ENCODE data around the gene RAB11FIP3.

The RAB11FIP3 gene

DNA sequence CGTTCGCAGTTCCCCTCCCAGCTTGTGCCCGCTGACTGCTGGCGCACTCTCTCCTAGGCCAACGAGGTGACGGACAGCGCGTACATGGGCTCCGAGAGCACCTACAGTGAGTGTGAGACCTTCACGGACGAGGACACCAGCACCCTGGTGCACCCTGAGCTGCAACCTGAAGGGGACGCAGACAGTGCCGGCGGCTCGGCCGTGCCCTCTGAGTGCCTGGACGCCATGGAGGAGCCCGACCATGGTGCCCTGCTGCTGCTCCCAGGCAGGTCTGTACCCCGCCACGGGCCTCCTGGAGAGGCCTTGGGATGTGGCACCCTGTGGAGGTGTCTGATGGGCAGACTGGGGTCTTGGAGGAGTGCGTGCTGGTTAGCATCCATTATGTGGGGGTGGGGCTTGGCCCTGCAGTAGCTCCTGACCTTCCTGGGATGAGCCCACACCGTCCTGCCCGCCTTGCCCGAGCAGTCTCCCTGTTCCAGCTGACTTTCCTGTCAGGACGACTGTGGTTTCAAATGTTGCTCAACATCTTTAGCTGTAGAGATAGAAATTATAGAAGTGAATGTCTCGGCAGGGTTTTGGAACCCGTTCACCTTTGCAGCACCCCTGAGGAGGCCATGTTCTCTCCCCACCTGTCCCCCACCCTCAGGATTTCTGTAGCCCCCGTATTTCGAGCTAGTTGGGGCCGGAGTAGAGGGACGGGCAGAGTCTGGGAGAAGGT is 57.2 kb downstream of the RAB11FIP3 start:
- Histone ChIP-seq H3K9ac (ENCODE audit: low read length) (no peak overlapping the region), H2AK5ac (ENCODE audit: low read length, severe bottlenecking) (no peak overlapping the region), H3K14ac (ENCODE audit: low read length in 2 of 2) (peak overlapping the region in 1 of 2 experiments; percentile 36), H2BK15ac (ENCODE audit: low read depth, poor library complexity, severe bottlenecking) (no peak overlapping the region), H3K4ac (ENCODE audit: low read depth in 1 of 2, low read length in 2 of 2) (peak overlapping the region in 1 of 2 experiments; percentile 30), H4K8ac (ENCODE audit: low read length) (no peak overlapping the region), H3K27ac (ENCODE audit: low read length, poor library complexity, severe bottlenecking) (no peak overlapping the region), H2BK5ac (ENCODE audit: low read depth, low read length, poor library complexity, severe bottlenecking) (no peak overlapping the region), H3K27me3 (ENCODE audit: control insufficient read depth in 1 of 2, insufficient read depth in 1 of 2, low read length in 2 of 2) (no peaks in the 10 kb centered on the region), H3K4me3 (ENCODE audit: insufficient read depth in 1 of 2, low read depth in 1 of 2, low read length in 2 of 2) (no peak overlapping the region), H2BK120ac (ENCODE audit: low read depth, low read length) (no peak overlapping the region), H3K9me3 (ENCODE audit: control insufficient read depth, low read length) (no peaks in the 10 kb centered on the region), H3K4me1 (ENCODE audit: control insufficient read depth, insufficient read depth, low read depth, low read length) (peaks cover 10% of the 10 kb centered on the region), H3K36me3 (ENCODE audit: control insufficient read depth in 1 of 2, insufficient read depth in 2 of 2, low read depth in 1 of 2, low read length in 2 of 2) (peaks cover 20 to 22% of the 10 kb centered on the region in 2 experiments), H3K79me1 (replicated peaks; ENCODE audit: low read length, poor library complexity, severe bottlenecking) (peaks cover 10% of the 10 kb centered on the region), H4K91ac (ENCODE audit: low read length) (peak overlapping the region; percentile 28), H3K23ac (ENCODE audit: low read length in 2 of 2) (no peak overlapping the region), H3K4me2 (ENCODE audit: low read length, poor library complexity, severe bottlenecking) (no peak overlapping the region), H2BK12ac (ENCODE audit: low read length in 2 of 2) (no peak overlapping the region), H3K18ac (ENCODE audit: low read depth in 1 of 2, low read length in 2 of 2) (no peak overlapping the region), H2AFZ (ENCODE audit: low read depth, low read length) (no peak overlapping the region)
- DNase-seq, result no peak
- WGBS, result 95% methylated on average over 25 of the region's 31 CpGs

- DNase-seq, result peak; percentile 44
- Histone ChIP-seq H2BK12ac (ENCODE audit: low read length in 2 of 2) (no peak overlapping the region), H3K4ac (ENCODE audit: low read depth in 1 of 2, low read length in 2 of 2) (no peak overlapping the region), H3K79me1 (replicated peaks; ENCODE audit: low read length, poor library complexity, severe bottlenecking) (peaks cover 12% of the 10 kb centered on the region), H4K8ac (ENCODE audit: low read length) (peak overlapping the region; percentile 35), H2BK5ac (ENCODE audit: low read depth, low read length, poor library complexity, severe bottlenecking) (no peak overlapping the region), H2BK15ac (ENCODE audit: low read depth, poor library complexity, severe bottlenecking) (no peak overlapping the region), H3K27ac (ENCODE audit: low read length, poor library complexity, severe bottlenecking) (no peak overlapping the region), H3K4me3 (ENCODE audit: insufficient read depth in 1 of 2, low read depth in 1 of 2, low read length in 2 of 2) (no peak overlapping the region), H3K36me3 (ENCODE audit: control insufficient read depth in 1 of 2, insufficient read depth in 2 of 2, low read depth in 1 of 2, low read length in 2 of 2) (peaks cover 20 to 26% of the 10 kb centered on the region in 2 experiments), H2AK5ac (ENCODE audit: low read length, severe bottlenecking) (no peak overlapping the region), H3K9me3 (ENCODE audit: control insufficient read depth, low read length) (no peaks in the 10 kb centered on the region), H2BK120ac (ENCODE audit: low read depth, low read length) (no peak overlapping the region), H3K18ac (ENCODE audit: low read depth in 1 of 2, low read length in 2 of 2) (no peak overlapping the region), H3K4me1 (ENCODE audit: control insufficient read depth, insufficient read depth, low read depth, low read length) (peaks cover 7% of the 10 kb centered on the region), H3K14ac (ENCODE audit: low read length in 2 of 2) (no peak overlapping the region), H3K27me3 (ENCODE audit: control insufficient read depth in 1 of 2, insufficient read depth in 1 of 2, low read length in 2 of 2) (no peaks in the 10 kb centered on the region), H3K23ac (ENCODE audit: low read length in 2 of 2) (no peak overlapping the region), H3K9ac (ENCODE audit: low read length) (no peak overlapping the region), H4K91ac (ENCODE audit: low read length) (no peak overlapping the region), H2AFZ (ENCODE audit: low read depth, low read length) (no peak overlapping the region), H3K4me2 (ENCODE audit: low read length, poor library complexity, severe bottlenecking) (no peak overlapping the region)
- 34% methylated on average over 14 of the region's 14 CpGs for WGBS
Measured at GRCh38 chr16:483341-484075, 58.1 kb downstream of the RAB11FIP3 start.

- H3K36me3 ChIP-seq (ENCODE audit: control insufficient read depth in 1 of 2, insufficient read depth in 2 of 2, low read depth in 1 of 2, low read length in 2 of 2), result peaks cover 36 to 42% of the 10 kb centered on the region in 2 experiments
- no peak overlapping the region for H3K4me3 ChIP-seq (ENCODE audit: insufficient read depth in 1 of 2, low read depth in 1 of 2, low read length in 2 of 2)
- no peak for DNase-seq
- H2BK12ac ChIP-seq (ENCODE audit: low read length in 2 of 2), result no peak overlapping the region
- H3K79me1 ChIP-seq (replicated peaks; ENCODE audit: low read length, poor library complexity, severe bottlenecking), result peaks cover 13% of the 10 kb centered on the region
- H2BK5ac ChIP-seq (ENCODE audit: low read depth, low read length, poor library complexity, severe bottlenecking), result no peak overlapping the region
- peaks cover 17% of the 10 kb centered on the region for H3K4me1 ChIP-seq (ENCODE audit: control insufficient read depth, insufficient read depth, low read depth, low read length)
- H3K4ac ChIP-seq (ENCODE audit: low read depth in 1 of 2, low read length in 2 of 2), result no peak overlapping the region
- WGBS, result 94% methylated on average over 16 of the region's 16 CpGs
- no peak overlapping the region for H3K14ac ChIP-seq (ENCODE audit: low read length in 2 of 2)
- no peak overlapping the region for H4K91ac ChIP-seq (ENCODE audit: low read length)
- no peak overlapping the region for H2AFZ ChIP-seq (ENCODE audit: low read depth, low read length)
- no peak overlapping the region for H3K18ac ChIP-seq (ENCODE audit: low read depth in 1 of 2, low read length in 2 of 2)
- H3K27ac ChIP-seq (ENCODE audit: low read length, poor library complexity, severe bottlenecking), result no peak overlapping the region
- no peak overlapping the region for H3K23ac ChIP-seq (ENCODE audit: low read length in 2 of 2)
- H3K9ac ChIP-seq (ENCODE audit: low read length), result no peak overlapping the region
- no peak overlapping the region for H2BK120ac ChIP-seq (ENCODE audit: low read depth, low read length)
- no peak overlapping the region for H2BK15ac ChIP-seq (ENCODE audit: low read depth, poor library complexity, severe bottlenecking)
- H3K4me2 ChIP-seq (ENCODE audit: low read length, poor library complexity, severe bottlenecking), result no peak overlapping the region
- no peaks in the 10 kb centered on the region for H3K27me3 ChIP-seq (ENCODE audit: control insufficient read depth in 1 of 2, insufficient read depth in 1 of 2, low read length in 2 of 2)
- no peak overlapping the region for H2AK5ac ChIP-seq (ENCODE audit: low read length, severe bottlenecking)
- H3K9me3 ChIP-seq (ENCODE audit: control insufficient read depth, low read length), result no peaks in the 10 kb centered on the region
- H4K8ac ChIP-seq (ENCODE audit: low read length), result no peak overlapping the region
Measured at GRCh38 chr16:489606-490005, 64.2 kb downstream of the RAB11FIP3 start.

- no peak overlapping the region for H2BK15ac ChIP-seq (ENCODE audit: low read depth, poor library complexity, severe bottlenecking)
- H3K4me3 ChIP-seq (ENCODE audit: insufficient read depth in 1 of 2, low read depth in 1 of 2, low read length in 2 of 2), result no peak overlapping the region
- H3K27ac ChIP-seq (ENCODE audit: low read length, poor library complexity, severe bottlenecking), result peak overlapping the region; percentile 46
- no peak overlapping the region for H2BK5ac ChIP-seq (ENCODE audit: low read depth, low read length, poor library complexity, severe bottlenecking)
- peaks cover 31 to 38% of the 10 kb centered on the region in 2 experiments for H3K36me3 ChIP-seq (ENCODE audit: control insufficient read depth in 1 of 2, insufficient read depth in 2 of 2, low read depth in 1 of 2, low read length in 2 of 2)
- no peak overlapping the region for H4K8ac ChIP-seq (ENCODE audit: low read length)
- H4K91ac ChIP-seq (ENCODE audit: low read length), result no peak overlapping the region
- no peaks in the 10 kb centered on the region for H3K27me3 ChIP-seq (ENCODE audit: control insufficient read depth in 1 of 2, insufficient read depth in 1 of 2, low read length in 2 of 2)
- DNase-seq, result no peak
- peak overlapping the region in 1 of 2 experiments; percentile 13 for H3K18ac ChIP-seq (ENCODE audit: low read depth in 1 of 2, low read length in 2 of 2)
- no peak overlapping the region for H3K23ac ChIP-seq (ENCODE audit: low read length in 2 of 2)
- no peak overlapping the region for H3K14ac ChIP-seq (ENCODE audit: low read length in 2 of 2)
- no peak overlapping the region for H3K4me2 ChIP-seq (ENCODE audit: low read length, poor library complexity, severe bottlenecking)
- H3K79me1 ChIP-seq (replicated peaks; ENCODE audit: low read length, poor library complexity, severe bottlenecking), result peaks cover 13% of the 10 kb centered on the region
- H3K4ac ChIP-seq (ENCODE audit: low read depth in 1 of 2, low read length in 2 of 2), result no peak overlapping the region
- 85% methylated on average over 10 of the region's 10 CpGs for WGBS
- no peak overlapping the region for H2BK12ac ChIP-seq (ENCODE audit: low read length in 2 of 2)
- H2AFZ ChIP-seq (ENCODE audit: low read depth, low read length), result no peak overlapping the region
- no peaks in the 10 kb centered on the region for H3K9me3 ChIP-seq (ENCODE audit: control insufficient read depth, low read length)
- peaks cover 17% of the 10 kb centered on the region for H3K4me1 ChIP-seq (ENCODE audit: control insufficient read depth, insufficient read depth, low read depth, low read length)
- H3K9ac ChIP-seq (ENCODE audit: low read length), result no peak overlapping the region
- H2BK120ac ChIP-seq (ENCODE audit: low read depth, low read length), result no peak overlapping the region
- H2AK5ac ChIP-seq (ENCODE audit: low read length, severe bottlenecking), result no peak overlapping the region
Measured at GRCh38 chr16:490768-491167, 65.3 kb downstream of the RAB11FIP3 start.

All from mesenchymal stem cell (in vitro differentiated cells and primary cell).